ENCODE data around the gene RASD2. TPM values are rescaled to one million over a fixed set of nuclear protein-coding genes. Genes with fewer than 3 reads are reported as not detected.
A peak's percentile ranks its signal among the peaks of the same experiment; 100 is the strongest.

Gene RASD2
- total RNA-seq, 4 donors from 2014 or later: 1.8 to 5.4 (median 1.9) TPM

- in situ Hi-C loops (cut with MboI; ENCODE audit: low sequenced_read_pairs in 4 of 4): loop anchor here in 2 of 4 donors (25.0 kb wide), 1 partner anchor 253 kb away; no protein-coding TSS in a partner anchor
Measured at GRCh38 chr22:35590634-35591295, 50.1 kb downstream of the RASD2 start.

DNA sequence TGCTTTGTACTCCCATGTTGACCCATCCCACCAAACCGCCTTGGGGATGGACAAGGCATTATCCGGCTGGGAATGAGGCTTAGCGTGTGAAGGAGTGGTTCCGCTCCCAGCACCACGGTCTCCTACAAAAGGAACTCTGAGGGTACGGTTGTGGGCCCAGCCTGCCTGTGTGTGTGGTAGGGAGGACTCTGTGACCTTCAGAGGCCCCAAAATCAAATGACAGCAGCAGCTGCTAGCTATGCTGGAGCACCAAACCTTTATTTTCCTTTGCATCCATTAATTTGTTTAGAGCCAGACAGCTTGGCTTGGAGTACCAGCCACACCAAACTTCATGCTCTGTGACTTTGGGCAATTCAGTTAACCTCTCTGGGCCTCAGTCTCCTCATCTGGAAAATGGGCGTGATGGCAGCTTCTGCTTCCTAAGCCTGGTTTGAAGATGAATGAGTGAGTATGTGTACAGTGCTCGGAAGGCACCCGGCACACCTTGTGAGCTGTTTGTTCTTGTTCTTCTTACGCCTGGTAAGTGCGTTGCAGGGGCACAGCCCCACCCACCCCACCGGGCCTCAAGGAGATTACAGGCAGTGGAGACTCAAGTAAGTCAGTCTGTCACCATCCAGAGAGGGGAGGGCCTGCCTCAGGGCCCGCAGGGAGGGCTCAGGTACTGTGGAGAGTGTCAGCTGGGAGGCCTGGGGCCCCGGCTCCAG, 51.2 kb downstream of the RASD2 start:
- no peaks in the 10 kb centered on the region for H3K36me3 ChIP-seq
- TF ChIP-seq CTCF (IDR thresholded peaks at IDR 0.05 in 4 of 5, conservative IDR thresholded peaks at IDR 0.05 in 1 of 5) (no peak), POLR2A (IDR thresholded peaks at IDR 0.05) (no peak)
- H3K27ac ChIP-seq: peak overlapping the region; percentile 90 to 99 (median 96)
- ATAC-seq (no peak), DNase-seq (no peak)
- intact Hi-C loops (cut with DNase I; ENCODE audit: low total_unique reads) (loop anchor here (1.0 kb wide), 1 partner anchor 25 kb away; the partner anchor contains the start of gene MB), in situ Hi-C loops (cut with MboI; ENCODE audit: low sequenced_read_pairs in 4 of 4) (loop anchor here in 2 of 4 donors (25.0 kb wide), 1 partner anchor 255 kb away; no protein-coding TSS in a partner anchor)
- H3K4me3 ChIP-seq: no peak overlapping the region
- H3K9me3 ChIP-seq: no peaks in the 10 kb centered on the region
- H3K27me3 ChIP-seq: no peaks in the 10 kb centered on the region
- H3K4me1 ChIP-seq: peaks cover 70 to 79% of the 10 kb centered on the region in 2 donors

More at GRCh38 chr22:35590634-35591295, 50.1 kb downstream of the RASD2 start:
- peaks cover 69 to 72% of the 10 kb centered on the region in 2 donors for H3K4me1 ChIP-seq
- DNase-seq (peak; percentile 88 to 97), ATAC-seq (peak; percentile 29 to 33)
- H3K4me3 ChIP-seq: no peak overlapping the region
- H3K9me3 ChIP-seq: no peaks in the 10 kb centered on the region
- no peaks in the 10 kb centered on the region for H3K27me3 ChIP-seq
- no peaks in the 10 kb centered on the region for H3K36me3 ChIP-seq
- intact Hi-C loops (cut with DNase I; ENCODE audit: low total_unique reads): loop anchor here (1.0 kb wide), 1 partner anchor 27 kb away; the partner anchor contains the start of gene MB
- TF ChIP-seq POLR2A (IDR thresholded peaks at IDR 0.05) (peak; percentile 62 to 66), CTCF (IDR thresholded peaks at IDR 0.05 in 4 of 5, conservative IDR thresholded peaks at IDR 0.05 in 1 of 5) (no peak)
- H3K27ac ChIP-seq: peak overlapping the region; percentile 90 to 99 (median 96)

- TF ChIP-seq POLR2A (IDR thresholded peaks at IDR 0.05) (peak in 1 of 2 donors; percentile 22), CTCF (IDR thresholded peaks at IDR 0.05 in 4 of 5, conservative IDR thresholded peaks at IDR 0.05 in 1 of 5) (no peak)
- in situ Hi-C loops (cut with MboI; ENCODE audit: low sequenced_read_pairs in 4 of 4) (loop anchor here in 2 of 4 donors (25.0 kb wide), 1 partner anchor 255 kb away; no protein-coding TSS in a partner anchor), intact Hi-C loops (cut with DNase I; ENCODE audit: low total_unique reads) (no loop called here)
- Histone ChIP-seq H3K4me3 (no peak overlapping the region), H3K9me3 (no peaks in the 10 kb centered on the region), H3K27me3 (no peaks in the 10 kb centered on the region), H3K27ac (peak overlapping the region; percentile 90 to 99 (median 96)), H3K4me1 (peaks cover 72 to 82% of the 10 kb centered on the region in 2 donors), H3K36me3 (no peaks in the 10 kb centered on the region)
- DNase-seq (peak in 1 of 2 donors; percentile 77), ATAC-seq (peak in 1 of 2 donors; percentile 5)
Measured at GRCh38 chr22:35592418-35592967, 51.9 kb downstream of the RASD2 start.

- TF ChIP-seq POLR2A (IDR thresholded peaks at IDR 0.05) (no peak), CTCF (IDR thresholded peaks at IDR 0.05 in 4 of 5, conservative IDR thresholded peaks at IDR 0.05 in 1 of 5) (no peak)
- DNase-seq (no peak), ATAC-seq (no peak)
- intact Hi-C loops (cut with DNase I; ENCODE audit: low total_unique reads): no loop called here
- Histone ChIP-seq H3K27me3 (no peaks in the 10 kb centered on the region), H3K4me1 (peaks cover 74 to 83% of the 10 kb centered on the region in 2 donors), H3K9me3 (no peaks in the 10 kb centered on the region), H3K36me3 (no peaks in the 10 kb centered on the region), H3K27ac (peak overlapping the region; percentile 90 to 99 (median 96)), H3K4me3 (no peak overlapping the region)
- in situ Hi-C loops (cut with MboI; ENCODE audit: low sequenced_read_pairs in 4 of 4): loop anchor here in 2 of 4 donors (25.0 kb wide), 1 partner anchor 256 kb away; no protein-coding TSS in a partner anchor
Measured at GRCh38 chr22:35593071-35593890, 52.6 kb downstream of the RASD2 start.

Measured in gastrocnemius medialis (tissue), 4 donors.